ENCODE measurements around the gene TBC1D9B.
"Not testable (repeated sequence)": the region's sequence is repeated elsewhere in the genome, so short reads cannot be mapped to it uniquely, and the experiment has no call there.

Gene TBC1D9B

GRCh38 chr5:179886190-179886911, 21.3 kb downstream of the TBC1D9B start:
- no peak for DNase-seq (ENCODE audit: low read depth in 2 of 3, low spot score in 2 of 3)

- no peak for DNase-seq (ENCODE audit: low read depth in 2 of 3, low spot score in 2 of 3)
Measured at GRCh38 chr5:179885491-179886090, 22.1 kb downstream of the TBC1D9B start.

- no peak for DNase-seq (ENCODE audit: low read depth in 2 of 3, low spot score in 2 of 3)
Measured at GRCh38 chr5:179883163-179883562, 24.5 kb downstream of the TBC1D9B start.

GRCh38 chr5:179882338-179882737, 25.4 kb downstream of the TBC1D9B start:
- DNase-seq (ENCODE audit: low read depth in 2 of 3, low spot score in 2 of 3): no peak

- no peak for DNase-seq (ENCODE audit: low read depth in 2 of 3, low spot score in 2 of 3)
Measured at GRCh38 chr5:179880848-179881590, 26.7 kb downstream of the TBC1D9B start.

GRCh38 chr5:179880066-179880650, 27.5 kb downstream of the TBC1D9B start:
- DNase-seq (ENCODE audit: low read depth in 2 of 3, low spot score in 2 of 3): no peak

- DNase-seq (ENCODE audit: low read depth in 2 of 3, low spot score in 2 of 3): no peak
Measured at GRCh38 chr5:179879690-179880010, 28.0 kb downstream of the TBC1D9B start.

GRCh38 chr5:179879003-179879689, 28.6 kb downstream of the TBC1D9B start:
- no peak for DNase-seq (ENCODE audit: low read depth in 2 of 3, low spot score in 2 of 3)

- DNase-seq (ENCODE audit: low read depth in 2 of 3, low spot score in 2 of 3): no peak
Measured at GRCh38 chr5:179878222-179879002, 29.3 kb downstream of the TBC1D9B start.

GRCh38 chr5:179876610-179876952, 31.1 kb downstream of the TBC1D9B start:
- no peak for DNase-seq (ENCODE audit: low read depth in 2 of 3, low spot score in 2 of 3)

GRCh38 chr5:179875741-179876609, 31.7 kb downstream of the TBC1D9B start:
- no peak for DNase-seq (ENCODE audit: low read depth in 2 of 3, low spot score in 2 of 3)

- no peak for DNase-seq (ENCODE audit: low read depth in 2 of 3, low spot score in 2 of 3)
Measured at GRCh38 chr5:179874536-179875292, 33.0 kb downstream of the TBC1D9B start.

- DNase-seq (ENCODE audit: low read depth in 2 of 3, low spot score in 2 of 3): no peak
Measured at GRCh38 chr5:179874136-179874535, 33.6 kb downstream of the TBC1D9B start.

- no peak for DNase-seq (ENCODE audit: low read depth in 2 of 3, low spot score in 2 of 3)
Measured at GRCh38 chr5:179873588-179874110, 34.0 kb downstream of the TBC1D9B start.

- no peak for DNase-seq (ENCODE audit: low read depth in 2 of 3, low spot score in 2 of 3)
Measured at GRCh38 chr5:179872828-179873575, 34.7 kb downstream of the TBC1D9B start.

- no peak for DNase-seq (ENCODE audit: low read depth in 2 of 3, low spot score in 2 of 3)
Measured at GRCh38 chr5:179872055-179872827, 35.5 kb downstream of the TBC1D9B start.

- DNase-seq (ENCODE audit: low read depth in 2 of 3, low spot score in 2 of 3): not testable (repeated sequence)
Measured at GRCh38 chr5:179871533-179871932, 36.2 kb downstream of the TBC1D9B start.

Data from activated CD8-positive, alpha-beta memory T cell treated with anti-CD3 and anti-CD28 coated beads for 48 hours (primary cell).